Activated gamma-delta T cell (primary cell): ENCODE results near the gene KCNQ5.

Experiments used
- DNase-seq: peaks from one replicate; lab custom pipeline; 2025; lab: John Stamatoyannopoulos, UW

The KCNQ5 gene

GRCh38 chr6:73003302-73003701 is 381.4 kb downstream of the KCNQ5 start:
- no peak for DNase-seq

GRCh38 chr6:73004231-73004630 is 382.4 kb downstream of the KCNQ5 start:
- DNase-seq: no peak

GRCh38 chr6:73004861-73005260 is 383.0 kb downstream of the KCNQ5 start:
- DNase-seq: no peak

- no peak for DNase-seq
Observed at GRCh38 chr6:73006146-73006545, 384.3 kb downstream of the KCNQ5 start.

GRCh38 chr6:73011945-73012344 is 390.1 kb downstream of the KCNQ5 start:
- no peak for DNase-seq

- DNase-seq: no peak
Observed at GRCh38 chr6:73017476-73017875, 395.6 kb downstream of the KCNQ5 start.

GRCh38 chr6:73024598-73024997 is 402.7 kb downstream of the KCNQ5 start:
- DNase-seq: no peak

- no peak for DNase-seq
Observed at GRCh38 chr6:73027691-73028090, 405.8 kb downstream of the KCNQ5 start.

- no peak for DNase-seq
Observed at GRCh38 chr6:73028124-73028766, 406.4 kb downstream of the KCNQ5 start.

GRCh38 chr6:73028893-73029450 is 407.1 kb downstream of the KCNQ5 start:
- no peak for DNase-seq

- DNase-seq: no peak
Observed at GRCh38 chr6:73030257-73030656, 408.4 kb downstream of the KCNQ5 start.

GRCh38 chr6:73030791-73031782 is 409.2 kb downstream of the KCNQ5 start:
- DNase-seq: no peak

GRCh38 chr6:73032586-73032985 is 410.7 kb downstream of the KCNQ5 start:
- DNase-seq: no peak

GRCh38 chr6:73036689-73037088 is 414.8 kb downstream of the KCNQ5 start:
- DNase-seq: no peak

- no peak for DNase-seq
Observed at GRCh38 chr6:73041051-73041450, 419.2 kb downstream of the KCNQ5 start.

- DNase-seq: no peak
Observed at GRCh38 chr6:73042892-73043291, 421.0 kb downstream of the KCNQ5 start.

GRCh38 chr6:73043446-73043845 is 421.6 kb downstream of the KCNQ5 start:
- no peak for DNase-seq

GRCh38 chr6:73045609-73046008 is 423.7 kb downstream of the KCNQ5 start:
- no peak for DNase-seq

GRCh38 chr6:73047801-73048200 is 425.9 kb downstream of the KCNQ5 start:
- DNase-seq: no peak

GRCh38 chr6:73049971-73050594 is 428.2 kb downstream of the KCNQ5 start:
- DNase-seq: no peak

GRCh38 chr6:73050706-73051105 is 428.8 kb downstream of the KCNQ5 start:
- DNase-seq: no peak

- DNase-seq: no peak
Observed at GRCh38 chr6:73051147-73051546, 429.3 kb downstream of the KCNQ5 start.
